GM12878 (cell line): ENCODE results near the gene CCDC34.

Experiments
- ESRRA ChIP-seq: IDR thresholded peaks from 2 replicates; pipeline ENCODE4 v1.6.1; 2012; ENCODE audit warnings: mild to moderate bottlenecking, low read length, improper control_type of control experiment
- MEF2A ChIP-seq: IDR thresholded peaks from 2 replicates; pipeline ENCODE4 v1.6.1; 2011; ENCODE audit warnings: low read depth, mild to moderate bottlenecking, low read length, moderate library complexity; ENCODE audit not compliant: insufficient read depth
- PAX8 ChIP-seq: fragments of 450-650 bp; IDR thresholded peaks from 2 replicates; pipeline ENCODE4 v1.6.1; 2017; ENCODE audit warnings: mild to moderate bottlenecking, moderate library complexity
- RUNX3 ChIP-seq: IDR thresholded peaks from 2 replicates; pipeline ENCODE4 v1.6.1; 2012; ENCODE audit warnings: low read length, inconsistent platforms
- SREBF2 ChIP-seq: IDR thresholded peaks from 2 replicates; pipeline ENCODE4 v1.6.1; 2012; ENCODE audit warnings: mild to moderate bottlenecking, low read length
- SUZ12 ChIP-seq: fragments of 200-600 bp; sonication (generic); IDR thresholded peaks from one replicate; pipeline ENCODE4 v1.6.1; 2018; ENCODE audit warnings: antibody characterized with exemption, mild to moderate bottlenecking; ENCODE audit not compliant: unreplicated experiment
- ZNF274 ChIP-seq: IDR thresholded peaks from one replicate; pipeline ENCODE4 v1.8.0; 2011; ENCODE audit not compliant: insufficient read length, insufficient read depth
- TF ChIP-seq, protein P1 (sequence below), 3 experiments: IDR thresholded peaks in 2 of 3; conservative IDR thresholded peaks in 1 of 3; 2 replicates each; pipeline ENCODE4 v1.5.1; 2011; ENCODE audit warnings: low read depth in 3 of 3, low read length in 3 of 3, mild to moderate bottlenecking in 3 of 3, control low read depth in 2 of 3, moderate library complexity in 2 of 3, inconsistent platforms in 1 of 3, mixed read lengths in 1 of 3; ENCODE audit not compliant: control insufficient read depth in 2 of 3, insufficient read depth in 1 of 3; ENCODE audit errors: extremely low read depth in 1 of 3
- TF ChIP-seq, protein P2 (sequence below): fragments of 450-650 bp; conservative IDR thresholded peaks from 2 replicates; pipeline ENCODE4 v1.6.1; 2017; ENCODE audit warnings: mild to moderate bottlenecking, moderate library complexity
- TF ChIP-seq, protein P3 (sequence below): fragments of 150-350 bp; IDR thresholded peaks from 2 replicates; pipeline ENCODE4 v1.6.1; 2016; ENCODE audit warnings: low read depth, low read length
- TF ChIP-seq, protein P4 (sequence below): fragments of 450-650 bp; IDR thresholded peaks from 2 replicates; pipeline ENCODE4 v1.6.1; 2017; ENCODE audit warnings: mild to moderate bottlenecking

DNA sequence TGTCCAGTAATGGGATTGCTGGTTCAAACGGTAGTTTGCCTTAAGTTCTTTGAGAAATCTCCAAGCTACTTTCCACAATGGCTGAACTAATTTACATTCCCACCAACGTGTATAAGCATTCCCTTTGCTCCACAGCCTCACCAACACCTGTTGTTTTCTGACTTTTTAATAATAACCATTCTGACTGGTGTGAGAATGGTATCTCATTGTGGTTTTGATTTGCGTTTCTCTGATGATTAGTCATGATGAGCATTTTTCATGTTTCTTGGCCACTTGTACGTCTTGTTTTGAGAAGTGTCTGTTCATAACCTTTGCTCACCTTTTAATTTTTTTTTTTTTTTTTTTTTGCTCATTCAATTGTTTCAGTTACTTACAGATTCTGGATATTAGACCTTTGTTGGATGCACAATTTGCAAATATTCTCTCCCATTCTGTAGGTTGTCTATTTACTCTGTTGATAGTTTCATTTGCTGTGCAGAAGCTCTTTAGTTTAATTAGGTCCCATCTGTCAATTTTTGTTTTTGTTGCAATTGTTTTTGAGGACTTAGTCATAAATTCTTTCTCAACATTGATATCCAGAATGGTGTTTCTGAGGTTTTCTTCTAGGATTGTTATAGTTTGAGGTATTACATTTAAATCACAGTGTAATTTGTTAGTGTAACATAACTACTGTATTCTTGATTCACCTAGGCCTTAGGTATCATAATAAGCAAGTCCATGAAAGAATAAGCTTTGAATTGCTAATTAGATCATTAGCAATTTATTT lies 33.0 kb downstream of the CCDC34 start:
- TF ChIP-seq ZNF274: no peak
- TF ChIP-seq, protein P1, sequence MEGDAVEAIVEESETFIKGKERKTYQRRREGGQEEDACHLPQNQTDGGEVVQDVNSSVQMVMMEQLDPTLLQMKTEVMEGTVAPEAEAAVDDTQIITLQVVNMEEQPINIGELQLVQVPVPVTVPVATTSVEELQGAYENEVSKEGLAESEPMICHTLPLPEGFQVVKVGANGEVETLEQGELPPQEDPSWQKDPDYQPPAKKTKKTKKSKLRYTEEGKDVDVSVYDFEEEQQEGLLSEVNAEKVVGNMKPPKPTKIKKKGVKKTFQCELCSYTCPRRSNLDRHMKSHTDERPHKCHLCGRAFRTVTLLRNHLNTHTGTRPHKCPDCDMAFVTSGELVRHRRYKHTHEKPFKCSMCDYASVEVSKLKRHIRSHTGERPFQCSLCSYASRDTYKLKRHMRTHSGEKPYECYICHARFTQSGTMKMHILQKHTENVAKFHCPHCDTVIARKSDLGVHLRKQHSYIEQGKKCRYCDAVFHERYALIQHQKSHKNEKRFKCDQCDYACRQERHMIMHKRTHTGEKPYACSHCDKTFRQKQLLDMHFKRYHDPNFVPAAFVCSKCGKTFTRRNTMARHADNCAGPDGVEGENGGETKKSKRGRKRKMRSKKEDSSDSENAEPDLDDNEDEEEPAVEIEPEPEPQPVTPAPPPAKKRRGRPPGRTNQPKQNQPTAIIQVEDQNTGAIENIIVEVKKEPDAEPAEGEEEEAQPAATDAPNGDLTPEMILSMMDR (IDR thresholded peaks at IDR 0.05 in 2 of 3, conservative IDR thresholded peaks at IDR 0.05 in 1 of 3; ENCODE audit: control insufficient read depth in 2 of 3, extremely low read depth in 1 of 3, insufficient read depth in 1 of 3, low read depth in 3 of 3, low read length in 3 of 3): no peak
- TF ChIP-seq, protein P2, sequence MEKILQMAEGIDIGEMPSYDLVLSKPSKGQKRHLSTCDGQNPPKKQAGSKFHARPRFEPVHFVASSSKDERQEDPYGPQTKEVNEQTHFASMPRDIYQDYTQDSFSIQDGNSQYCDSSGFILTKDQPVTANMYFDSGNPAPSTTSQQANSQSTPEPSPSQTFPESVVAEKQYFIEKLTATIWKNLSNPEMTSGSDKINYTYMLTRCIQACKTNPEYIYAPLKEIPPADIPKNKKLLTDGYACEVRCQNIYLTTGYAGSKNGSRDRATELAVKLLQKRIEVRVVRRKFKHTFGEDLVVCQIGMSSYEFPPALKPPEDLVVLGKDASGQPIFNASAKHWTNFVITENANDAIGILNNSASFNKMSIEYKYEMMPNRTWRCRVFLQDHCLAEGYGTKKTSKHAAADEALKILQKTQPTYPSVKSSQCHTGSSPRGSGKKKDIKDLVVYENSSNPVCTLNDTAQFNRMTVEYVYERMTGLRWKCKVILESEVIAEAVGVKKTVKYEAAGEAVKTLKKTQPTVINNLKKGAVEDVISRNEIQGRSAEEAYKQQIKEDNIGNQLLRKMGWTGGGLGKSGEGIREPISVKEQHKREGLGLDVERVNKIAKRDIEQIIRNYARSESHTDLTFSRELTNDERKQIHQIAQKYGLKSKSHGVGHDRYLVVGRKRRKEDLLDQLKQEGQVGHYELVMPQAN: no peak
- no peak for TF ChIP-seq MEF2A
- no peak for TF ChIP-seq ESRRA
- TF ChIP-seq, protein P3, sequence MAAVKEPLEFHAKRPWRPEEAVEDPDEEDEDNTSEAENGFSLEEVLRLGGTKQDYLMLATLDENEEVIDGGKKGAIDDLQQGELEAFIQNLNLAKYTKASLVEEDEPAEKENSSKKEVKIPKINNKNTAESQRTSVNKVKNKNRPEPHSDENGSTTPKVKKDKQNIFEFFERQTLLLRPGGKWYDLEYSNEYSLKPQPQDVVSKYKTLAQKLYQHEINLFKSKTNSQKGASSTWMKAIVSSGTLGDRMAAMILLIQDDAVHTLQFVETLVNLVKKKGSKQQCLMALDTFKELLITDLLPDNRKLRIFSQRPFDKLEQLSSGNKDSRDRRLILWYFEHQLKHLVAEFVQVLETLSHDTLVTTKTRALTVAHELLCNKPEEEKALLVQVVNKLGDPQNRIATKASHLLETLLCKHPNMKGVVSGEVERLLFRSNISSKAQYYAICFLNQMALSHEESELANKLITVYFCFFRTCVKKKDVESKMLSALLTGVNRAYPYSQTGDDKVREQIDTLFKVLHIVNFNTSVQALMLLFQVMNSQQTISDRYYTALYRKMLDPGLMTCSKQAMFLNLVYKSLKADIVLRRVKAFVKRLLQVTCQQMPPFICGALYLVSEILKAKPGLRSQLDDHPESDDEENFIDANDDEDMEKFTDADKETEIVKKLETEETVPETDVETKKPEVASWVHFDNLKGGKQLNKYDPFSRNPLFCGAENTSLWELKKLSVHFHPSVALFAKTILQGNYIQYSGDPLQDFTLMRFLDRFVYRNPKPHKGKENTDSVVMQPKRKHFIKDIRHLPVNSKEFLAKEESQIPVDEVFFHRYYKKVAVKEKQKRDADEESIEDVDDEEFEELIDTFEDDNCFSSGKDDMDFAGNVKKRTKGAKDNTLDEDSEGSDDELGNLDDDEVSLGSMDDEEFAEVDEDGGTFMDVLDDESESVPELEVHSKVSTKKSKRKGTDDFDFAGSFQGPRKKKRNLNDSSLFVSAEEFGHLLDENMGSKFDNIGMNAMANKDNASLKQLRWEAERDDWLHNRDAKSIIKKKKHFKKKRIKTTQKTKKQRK: no peak
- no peak for TF ChIP-seq PAX8
- peak; percentile 28; the same call in 1 of the 2 replicates for TF ChIP-seq RUNX3
- TF ChIP-seq, protein P4, sequence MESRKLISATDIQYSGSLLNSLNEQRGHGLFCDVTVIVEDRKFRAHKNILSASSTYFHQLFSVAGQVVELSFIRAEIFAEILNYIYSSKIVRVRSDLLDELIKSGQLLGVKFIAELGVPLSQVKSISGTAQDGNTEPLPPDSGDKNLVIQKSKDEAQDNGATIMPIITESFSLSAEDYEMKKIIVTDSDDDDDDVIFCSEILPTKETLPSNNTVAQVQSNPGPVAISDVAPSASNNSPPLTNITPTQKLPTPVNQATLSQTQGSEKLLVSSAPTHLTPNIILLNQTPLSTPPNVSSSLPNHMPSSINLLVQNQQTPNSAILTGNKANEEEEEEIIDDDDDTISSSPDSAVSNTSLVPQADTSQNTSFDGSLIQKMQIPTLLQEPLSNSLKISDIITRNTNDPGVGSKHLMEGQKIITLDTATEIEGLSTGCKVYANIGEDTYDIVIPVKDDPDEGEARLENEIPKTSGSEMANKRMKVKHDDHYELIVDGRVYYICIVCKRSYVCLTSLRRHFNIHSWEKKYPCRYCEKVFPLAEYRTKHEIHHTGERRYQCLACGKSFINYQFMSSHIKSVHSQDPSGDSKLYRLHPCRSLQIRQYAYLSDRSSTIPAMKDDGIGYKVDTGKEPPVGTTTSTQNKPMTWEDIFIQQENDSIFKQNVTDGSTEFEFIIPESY: no peak
- TF ChIP-seq SREBF2: no peak
- no peak for TF ChIP-seq SUZ12
